ENCODE data around the gene C9orf153.
A peak's percentile ranks its signal among the peaks of the same experiment; 100 is the strongest.
"Not testable (repeated sequence)": the region's sequence is repeated elsewhere in the genome, so short reads cannot be mapped to it uniquely, and the experiment has no call there.

The C9orf153 gene

DNA sequence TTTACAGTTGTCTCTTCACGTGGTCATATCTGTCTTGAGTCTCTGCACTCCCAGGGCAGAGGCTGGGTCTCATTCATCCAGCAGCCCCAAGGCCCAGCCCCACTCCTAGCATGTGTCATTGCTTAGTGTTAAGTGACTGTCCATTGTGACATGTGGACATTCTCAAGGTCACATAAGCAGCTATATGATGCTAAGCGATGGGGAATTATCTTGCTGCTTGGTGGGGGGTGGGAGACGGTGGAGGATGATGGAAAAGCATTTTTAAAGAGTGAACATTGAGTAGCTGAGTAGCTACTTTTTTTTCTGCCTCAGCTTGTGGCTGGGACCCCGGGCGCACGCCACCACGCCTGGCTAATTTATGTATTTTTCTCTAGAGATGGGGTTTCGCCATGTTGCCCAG is at the start of gene C9orf153:
Gene C9orf153, minus strand, starts transcription at position 101 of the 400 bp plus-strand sequence. CDS start 30,054 bp downstream, outside the sequence.
- DNase-seq, result no peak

DNA sequence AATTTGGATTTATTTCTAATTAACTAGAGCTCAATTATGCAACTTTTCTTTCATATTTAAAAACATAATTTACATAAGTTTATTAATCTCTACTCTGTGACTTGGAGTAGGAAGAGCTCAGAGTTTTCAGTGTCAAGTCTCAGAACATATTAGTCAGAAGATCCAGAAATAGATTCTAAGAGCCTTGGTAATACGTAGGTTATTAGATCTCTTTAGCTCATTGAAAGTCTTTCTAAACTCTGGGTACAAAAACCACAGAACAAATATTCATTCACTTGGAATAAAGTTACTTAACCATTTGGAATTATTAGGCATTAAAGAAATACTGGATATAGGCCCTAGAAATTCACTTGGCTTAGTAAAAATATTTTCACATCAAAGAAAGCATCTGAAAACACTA is 49.2 kb upstream of the C9orf153 start:
- DNase-seq, result no peak

DNA sequence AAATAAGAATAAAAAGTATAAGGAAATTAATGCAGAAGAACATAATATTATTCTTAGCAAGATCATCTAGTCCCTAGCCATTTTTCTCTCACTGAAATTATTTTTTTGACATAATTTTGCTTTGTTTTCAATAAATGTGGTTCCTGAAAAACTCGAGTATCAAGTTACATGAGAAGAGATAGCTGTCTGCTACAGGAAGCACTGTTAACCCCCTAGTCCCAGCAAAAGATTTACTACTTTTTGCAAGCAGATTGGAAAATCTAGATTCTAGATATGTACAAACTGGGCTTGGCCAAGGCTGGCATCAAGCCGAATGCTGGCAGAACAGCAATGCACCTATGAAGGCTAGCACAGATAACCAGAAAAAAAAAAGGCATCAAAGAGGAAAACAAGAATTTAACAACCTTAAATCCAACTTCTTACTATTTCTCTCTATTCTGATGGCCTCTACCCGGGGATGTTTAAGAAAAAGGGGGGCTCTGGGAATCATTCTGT is 44.8 kb upstream of the C9orf153 start:
- no peak for DNase-seq

DNA sequence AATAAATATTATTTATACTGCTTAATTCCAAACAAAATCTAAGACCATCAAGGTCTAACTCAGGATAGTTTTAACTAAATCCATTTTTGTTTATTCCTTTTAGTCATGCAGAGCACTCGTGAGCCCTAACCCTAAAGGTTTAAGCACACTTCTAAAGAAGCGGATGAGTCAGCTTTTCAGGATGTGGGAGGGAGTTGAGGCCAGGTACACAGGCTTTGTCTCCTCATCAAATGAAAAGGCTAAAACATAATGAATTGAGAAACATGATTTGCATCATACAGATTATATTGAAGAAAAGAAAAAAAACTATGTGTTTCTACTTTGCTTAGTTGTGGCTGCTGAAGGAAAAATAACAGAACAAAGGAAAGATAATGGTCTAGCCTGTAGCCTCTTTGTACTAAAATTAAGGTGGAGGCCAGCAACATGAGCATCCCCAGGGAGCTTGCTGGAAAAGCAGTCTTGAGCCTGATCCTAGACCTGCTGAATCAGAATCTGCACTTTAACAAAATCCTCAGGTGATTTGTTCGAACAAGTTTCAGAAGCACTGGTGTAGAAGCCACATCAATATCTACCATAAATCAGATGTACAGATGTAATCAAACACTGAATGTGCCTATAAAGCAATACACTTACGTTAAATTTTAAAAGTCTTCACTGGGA is 44.0 kb upstream of the C9orf153 start:
- no peak for DNase-seq

DNA sequence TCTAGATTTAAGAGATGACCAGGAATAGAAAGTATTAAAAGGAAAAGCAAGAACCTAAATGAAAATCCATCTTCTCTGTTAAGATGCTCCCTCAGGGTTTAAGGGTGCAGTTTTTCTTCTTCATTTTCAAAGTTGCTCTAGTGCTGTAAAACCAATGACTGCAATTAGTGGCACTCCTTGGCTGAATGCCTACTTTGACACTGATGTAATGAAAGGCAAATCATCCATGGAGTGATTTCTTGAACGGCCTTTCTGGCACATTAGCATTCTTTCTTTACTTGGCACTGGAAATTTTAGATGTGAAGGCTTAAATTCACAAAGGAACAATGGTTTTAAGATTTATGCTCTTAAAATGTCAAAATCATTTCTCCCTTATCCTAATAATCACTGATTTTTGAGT is 42.2 kb upstream of the C9orf153 start:
- DNase-seq, result no peak

DNA sequence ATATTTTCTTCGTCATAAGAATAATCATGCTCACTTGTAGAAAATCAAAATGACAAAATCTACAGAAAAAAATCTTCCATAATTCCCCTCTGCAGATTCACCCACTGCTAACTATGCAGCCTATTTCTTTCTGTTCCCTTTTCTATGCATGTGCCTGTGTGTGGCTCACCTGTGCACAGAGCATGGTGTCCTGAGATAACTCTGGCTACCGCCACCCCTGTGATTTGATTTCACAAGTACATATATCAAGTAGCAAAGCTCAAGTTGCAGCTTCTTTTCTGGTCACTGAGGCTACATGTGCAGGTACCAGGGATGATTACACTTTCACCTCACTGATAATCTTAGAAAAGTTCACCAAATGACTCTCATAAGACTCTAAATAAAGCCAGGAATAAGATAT is 41.2 kb upstream of the C9orf153 start:
- DNase-seq, result no peak

DNA sequence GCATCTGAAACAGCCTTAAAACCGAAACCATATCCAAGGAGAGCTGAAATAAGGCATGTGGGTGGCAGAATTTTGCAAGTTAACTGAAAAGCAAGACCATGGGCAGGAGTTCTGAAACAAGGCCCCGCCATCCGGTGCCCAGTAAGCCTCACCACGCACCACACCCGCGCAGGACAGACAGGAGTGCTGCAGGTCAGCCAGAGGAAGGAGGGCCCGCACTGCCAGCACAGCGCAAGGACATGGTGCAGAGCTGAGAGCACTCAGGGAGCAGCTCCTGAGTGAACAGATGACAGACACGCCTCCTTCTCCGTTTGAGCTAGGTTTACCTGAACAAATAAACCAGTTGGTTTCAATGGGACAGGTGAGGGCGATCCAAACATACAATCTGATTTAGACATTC is 39.4 kb upstream of the C9orf153 start:
- DNase-seq, result no peak

DNA sequence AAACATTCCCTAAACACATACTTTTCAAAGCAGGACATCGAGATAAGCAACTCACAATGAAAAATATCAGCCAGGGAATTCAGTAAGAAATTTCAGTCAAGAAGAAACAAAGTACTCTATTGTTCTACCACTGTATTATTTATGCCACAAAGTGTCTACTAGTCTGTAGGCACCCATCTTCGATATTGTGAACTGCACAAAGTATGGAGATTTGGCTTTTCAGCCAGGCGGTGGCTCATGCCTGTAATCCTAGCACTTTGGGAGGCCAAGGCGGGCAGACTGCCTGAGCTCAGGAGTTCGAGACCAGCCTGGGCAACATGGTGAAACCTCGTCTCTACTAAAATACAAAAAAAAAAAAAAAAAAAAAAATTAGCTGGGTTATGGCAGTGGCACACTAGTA is 30.9 kb upstream of the C9orf153 start:
- DNase-seq, result not testable (repeated sequence)

DNA sequence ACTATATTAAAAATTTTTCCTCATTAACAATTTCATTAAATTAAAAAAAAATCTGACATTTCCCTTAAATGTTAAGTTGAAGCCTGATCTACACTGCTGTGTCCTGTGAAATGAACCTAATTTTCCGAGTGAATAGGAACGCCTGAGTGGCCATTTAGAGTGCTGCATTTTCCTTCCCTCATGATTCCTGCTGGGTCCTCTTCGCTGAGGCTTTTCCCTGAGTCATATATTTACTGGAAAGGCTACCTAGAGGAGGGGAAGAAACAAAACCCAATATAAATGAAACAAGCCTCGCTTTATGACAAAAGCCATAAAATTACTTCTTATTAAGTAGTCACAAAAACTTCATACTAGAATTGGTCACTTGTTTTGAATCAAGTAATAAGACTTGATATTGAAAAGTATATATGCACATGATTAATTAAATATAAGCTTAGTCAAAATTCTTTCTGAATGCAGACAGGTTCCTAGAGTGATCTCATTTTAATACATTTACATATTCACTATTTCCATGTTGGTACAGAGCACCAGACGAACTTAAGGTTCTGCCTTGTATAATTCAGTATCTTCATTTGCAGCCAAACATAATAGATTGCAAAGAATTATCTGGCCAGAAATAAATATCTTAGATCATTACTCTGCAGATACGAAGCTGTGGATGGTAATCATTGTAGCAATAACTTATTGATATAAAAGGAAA is 29.2 kb upstream of the C9orf153 start:
- DNase-seq, result no peak

DNA sequence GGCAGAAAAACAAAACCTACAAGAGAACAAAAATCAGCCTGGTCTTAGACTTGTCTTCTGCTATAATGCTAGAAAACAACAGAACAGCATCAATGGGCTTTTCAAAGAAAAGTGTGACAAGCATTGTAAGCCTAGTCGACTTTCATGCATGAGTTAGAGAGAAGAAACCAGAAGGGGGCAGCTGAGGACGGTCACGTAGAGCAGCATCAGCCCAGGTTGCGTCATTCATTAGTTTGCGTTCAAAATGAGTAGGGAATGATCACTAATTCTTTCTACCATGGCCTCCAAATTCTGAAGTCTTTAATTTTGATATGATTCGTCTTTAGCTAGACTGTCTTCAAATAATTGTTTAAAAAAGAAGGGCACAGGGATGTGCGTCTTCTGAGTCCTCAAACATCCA is 27.6 kb upstream of the C9orf153 start:
- no peak for DNase-seq

DNA sequence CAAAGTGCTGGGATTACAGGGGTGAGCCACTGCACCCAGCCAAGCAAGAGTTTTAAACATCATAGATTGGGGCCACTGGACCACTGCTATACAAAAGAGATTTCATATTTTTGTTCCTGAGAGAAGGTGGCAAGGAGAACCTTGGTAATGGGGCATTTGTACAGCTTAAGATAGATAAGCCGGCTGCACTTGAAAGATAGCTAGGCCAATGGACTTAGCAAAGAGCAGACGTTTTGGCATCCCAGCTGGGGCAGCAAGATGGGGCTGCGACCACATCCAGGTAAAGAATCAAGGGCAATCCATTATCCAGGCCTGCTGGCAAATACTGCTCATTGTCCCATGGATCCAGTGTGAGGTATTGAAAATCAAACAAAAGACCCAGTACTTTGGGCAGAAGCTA is 26.8 kb upstream of the C9orf153 start:
- DNase-seq, result no peak

DNA sequence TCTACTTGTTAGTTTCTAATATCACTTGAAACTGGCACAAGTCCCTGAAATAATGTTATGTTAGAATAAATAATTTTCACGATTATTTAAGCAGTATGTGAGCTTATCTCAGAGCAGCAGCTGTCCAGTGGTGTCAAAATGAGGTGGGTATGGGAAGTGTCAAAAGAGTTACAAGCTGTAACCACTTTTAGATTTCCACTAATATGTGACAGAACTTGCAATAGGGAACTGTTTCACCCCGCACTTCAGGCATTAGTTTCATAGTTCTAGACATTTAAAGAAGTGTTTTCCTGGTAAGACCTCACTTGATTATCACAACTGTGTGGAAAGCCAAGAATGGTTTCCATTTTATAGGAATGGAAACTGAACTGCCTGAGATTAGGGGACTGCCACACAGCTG is 25.8 kb upstream of the C9orf153 start:
- no peak for DNase-seq

DNA sequence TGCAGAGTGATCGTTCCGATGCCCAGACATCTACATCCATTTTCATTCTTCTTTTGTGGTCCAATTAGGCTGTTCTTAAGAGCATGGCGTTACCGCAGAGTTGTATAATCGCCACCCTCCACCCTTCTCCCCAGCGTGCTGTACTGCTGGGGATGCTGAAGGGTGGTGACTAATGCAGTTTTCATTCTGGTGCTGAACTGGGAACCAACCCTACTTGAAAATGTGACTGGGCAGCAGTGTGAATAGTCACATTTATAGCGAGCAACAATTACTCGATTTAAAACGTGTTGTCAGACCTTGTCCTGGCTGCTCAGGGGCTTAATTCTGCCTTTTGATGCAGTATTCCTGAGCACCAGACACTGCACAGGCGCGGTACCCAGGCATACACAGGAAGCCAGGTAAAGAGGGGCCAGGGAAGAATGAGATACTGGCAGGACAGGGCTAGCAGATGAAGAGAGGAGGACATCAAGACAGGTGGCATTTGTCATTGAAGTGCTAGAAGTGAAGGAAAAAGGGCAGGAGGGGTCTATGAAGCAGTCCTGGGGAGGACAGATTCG is 23.6 kb upstream of the C9orf153 start:
- no peak for DNase-seq

DNA sequence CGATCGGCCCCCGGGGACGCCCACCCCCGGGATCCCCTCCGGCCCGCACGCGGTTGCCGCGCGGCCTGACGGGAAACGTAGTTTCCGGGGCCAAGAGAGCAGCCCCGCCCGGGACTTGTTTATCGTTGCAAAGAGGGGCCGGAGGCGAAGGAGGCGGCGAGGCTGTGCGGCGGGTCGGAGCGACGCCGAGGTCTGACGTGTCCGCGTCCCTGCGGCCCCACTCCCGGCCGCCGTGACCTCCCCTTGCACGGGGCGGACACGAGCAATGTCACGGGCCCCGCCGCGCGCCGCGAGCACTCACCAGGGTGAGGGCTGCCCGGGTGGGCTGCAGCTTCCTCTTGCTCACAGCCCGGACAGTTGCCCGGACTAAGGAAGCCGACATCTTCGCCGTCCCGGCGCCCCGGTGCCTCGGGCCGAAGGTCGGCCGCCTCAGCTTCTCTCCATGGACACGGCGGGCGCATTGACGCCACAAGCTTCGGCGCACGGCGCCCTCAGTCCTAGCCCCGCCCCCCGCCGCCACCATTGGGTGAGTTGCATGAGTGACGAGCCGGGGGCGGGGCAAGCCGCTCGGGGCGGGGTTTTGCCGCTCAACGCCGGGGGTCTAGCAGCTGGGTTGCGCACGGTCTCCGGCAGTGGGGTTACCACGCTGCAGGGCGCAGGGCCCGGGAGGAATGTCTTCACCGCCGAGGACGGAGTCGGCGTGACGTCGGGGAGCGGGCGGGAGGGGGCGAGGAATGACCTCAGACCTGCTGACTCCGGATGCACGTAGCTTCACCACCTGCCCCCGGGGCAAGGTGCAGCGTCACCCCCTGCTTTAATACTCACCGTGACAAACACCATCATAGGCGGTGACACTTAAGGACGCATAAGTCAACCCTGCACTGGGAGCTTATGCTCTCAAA is 22.9 kb upstream of the C9orf153 start, which contains the start of gene ISCA1:
Gene ISCA1, minus strand, starts transcription at position 462 of the 902 bp plus-strand sequence. Its CDS starts 80 bp downstream, at position 382.
- DNase-seq, result peak; percentile 76 to 93

DNA sequence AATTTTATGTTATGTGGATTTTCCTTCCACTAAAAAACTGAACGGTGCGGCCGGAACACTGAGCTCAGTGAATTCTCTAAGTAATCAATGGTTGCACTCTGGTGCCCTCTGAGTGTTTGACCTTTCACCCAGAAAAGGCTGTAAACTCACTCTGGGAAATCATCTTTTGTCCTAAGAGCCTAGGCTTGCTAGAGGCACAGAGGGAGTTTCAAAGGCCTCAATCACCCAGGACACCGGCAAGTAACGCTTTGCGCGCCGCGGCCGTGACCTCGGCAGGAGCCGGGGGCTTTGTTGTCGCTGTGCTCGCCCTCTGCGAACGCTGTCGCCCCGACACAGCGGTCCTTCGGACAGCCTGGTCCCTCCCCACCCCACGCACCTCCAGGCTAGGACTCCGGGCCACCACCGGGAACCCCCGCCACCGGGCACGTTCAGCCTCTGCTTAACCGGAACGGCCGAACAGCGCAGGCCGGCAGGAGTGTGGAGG is 22.2 kb upstream of the C9orf153 start:
- no peak for DNase-seq

DNA sequence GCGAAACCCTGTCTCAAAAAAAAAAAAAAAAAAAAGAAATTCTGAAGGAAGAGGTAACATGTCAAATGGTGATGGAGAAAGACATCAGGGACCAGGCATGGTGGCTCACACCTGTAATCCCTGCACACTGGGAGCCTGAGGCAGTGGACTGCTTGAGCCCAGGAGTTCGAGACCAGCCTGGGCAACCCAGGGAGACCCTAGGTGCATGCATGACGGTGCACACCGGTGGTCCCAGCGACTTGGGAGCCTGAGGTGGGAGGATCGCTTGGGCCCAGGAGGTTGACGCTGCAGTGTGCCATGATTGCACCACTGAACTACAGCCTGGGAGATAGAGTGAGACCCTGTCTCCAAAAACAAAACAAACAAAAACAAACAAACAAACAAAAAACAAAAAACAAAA is 21.1 kb upstream of the C9orf153 start:
- DNase-seq, result no peak

DNA sequence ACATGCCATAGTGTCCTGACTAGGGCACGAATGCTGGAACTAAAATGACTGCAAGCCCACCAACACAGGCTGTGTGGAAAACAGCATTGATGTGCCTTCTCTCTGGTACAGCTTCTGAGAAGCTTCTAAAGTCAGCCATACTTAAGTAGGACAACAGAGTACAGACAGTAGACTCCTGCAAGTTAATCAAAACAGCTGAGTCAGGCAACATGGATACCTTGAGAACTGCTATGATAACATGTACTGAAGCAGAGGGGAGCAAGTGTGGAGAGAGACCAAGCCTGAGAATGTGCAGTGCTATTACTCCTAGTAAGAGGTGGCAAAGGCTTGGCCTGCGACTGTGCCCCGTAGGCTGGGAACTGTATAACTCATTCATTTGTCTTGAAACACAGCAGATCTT is 20.4 kb upstream of the C9orf153 start:
- no peak for DNase-seq

DNA sequence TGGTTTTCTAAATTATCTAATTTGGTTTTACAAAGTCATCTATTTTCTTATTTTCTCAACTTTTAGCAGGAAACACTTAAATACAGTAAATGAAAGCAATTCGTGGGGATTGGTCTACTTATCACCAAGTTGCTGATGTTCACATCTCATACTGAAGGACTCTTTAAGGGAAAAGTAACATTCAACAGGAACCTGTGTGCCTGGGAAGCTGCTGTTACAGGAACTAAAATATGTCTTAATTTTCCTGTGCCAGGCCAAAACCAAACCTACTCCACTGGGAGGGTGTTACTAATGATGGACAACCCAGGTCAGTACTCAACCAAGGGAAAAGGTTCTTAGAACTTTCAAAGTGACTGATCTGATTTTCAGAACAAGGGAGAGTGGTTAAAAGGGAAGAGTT is 17.6 kb upstream of the C9orf153 start:
- no peak for DNase-seq

DNA sequence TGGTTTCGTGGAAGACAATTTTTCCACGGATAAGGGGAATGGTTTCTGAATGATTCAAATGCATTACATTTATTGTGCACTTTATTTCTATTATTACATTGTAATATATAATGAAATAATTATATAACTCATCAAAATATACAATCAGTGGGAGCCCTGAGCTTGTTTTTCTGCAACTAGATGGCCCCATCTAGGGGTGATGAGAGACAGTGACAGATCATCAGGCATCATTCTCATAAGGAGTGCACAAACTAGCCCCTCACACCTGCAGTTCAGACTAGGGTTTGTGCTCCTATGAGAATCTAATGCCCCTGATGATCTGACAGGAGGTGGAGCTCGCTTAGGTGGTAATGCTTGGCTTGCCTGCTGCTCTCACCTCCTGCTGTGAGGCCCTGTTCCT is 16.5 kb upstream of the C9orf153 start:
- DNase-seq, result no peak

DNA sequence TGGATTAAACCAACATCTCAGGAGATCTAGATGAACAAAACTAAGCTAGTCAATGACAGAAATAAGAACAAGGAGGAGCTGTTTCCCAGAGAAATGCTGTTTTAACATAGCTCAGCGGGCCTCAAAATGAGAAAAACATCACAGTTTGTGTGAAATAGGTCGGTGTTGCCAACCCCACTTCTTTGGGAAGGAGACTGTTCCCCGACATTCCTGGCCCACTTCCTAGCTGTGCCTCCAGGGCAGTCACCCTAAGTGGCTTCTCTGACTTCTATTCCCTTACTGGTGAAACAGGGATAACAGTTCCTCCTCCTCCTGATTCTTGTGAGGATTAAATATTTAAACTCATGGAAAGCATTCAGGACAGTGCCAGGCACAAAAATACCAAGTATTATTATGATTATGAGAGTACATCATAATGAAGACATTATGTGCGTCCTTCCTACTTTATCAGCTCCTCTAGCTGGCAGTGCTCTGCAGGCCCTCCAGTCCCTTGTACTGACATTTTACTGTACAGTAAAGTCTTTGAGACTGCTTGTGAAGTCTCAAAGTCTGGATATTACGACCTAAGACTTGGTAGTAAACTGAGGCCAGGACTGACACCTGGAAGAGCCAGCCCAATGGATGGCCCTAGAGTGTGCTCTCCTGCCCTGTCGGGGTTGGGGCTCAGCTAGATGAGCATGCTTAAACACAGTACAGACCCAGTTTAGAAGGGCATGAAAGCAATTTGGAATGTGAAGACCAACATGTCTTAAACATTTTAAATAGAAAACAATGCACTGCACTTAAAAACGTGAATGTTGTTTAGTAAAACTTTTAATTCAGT is 15.6 kb upstream of the C9orf153 start:
- DNase-seq, result no peak

DNA sequence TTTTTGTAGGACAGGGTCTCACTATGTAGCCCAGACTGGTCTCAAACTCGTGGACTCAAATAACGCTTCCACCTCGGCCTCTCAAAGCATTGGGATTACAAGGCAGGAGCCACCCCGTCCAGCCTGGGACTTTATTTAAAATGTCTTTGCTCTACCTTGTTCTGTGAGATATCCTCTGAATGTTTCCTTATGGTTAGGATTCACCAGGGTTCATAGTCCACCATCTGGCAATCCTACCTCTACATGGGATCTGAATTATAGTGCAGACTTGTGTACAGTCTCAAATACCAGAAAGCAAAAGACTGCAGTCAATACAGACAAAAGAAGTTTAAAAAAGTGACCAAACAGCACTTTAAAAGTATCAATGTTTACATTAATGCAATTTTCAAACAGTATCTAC is 12.8 kb upstream of the C9orf153 start:
- DNase-seq, result no peak

DNA sequence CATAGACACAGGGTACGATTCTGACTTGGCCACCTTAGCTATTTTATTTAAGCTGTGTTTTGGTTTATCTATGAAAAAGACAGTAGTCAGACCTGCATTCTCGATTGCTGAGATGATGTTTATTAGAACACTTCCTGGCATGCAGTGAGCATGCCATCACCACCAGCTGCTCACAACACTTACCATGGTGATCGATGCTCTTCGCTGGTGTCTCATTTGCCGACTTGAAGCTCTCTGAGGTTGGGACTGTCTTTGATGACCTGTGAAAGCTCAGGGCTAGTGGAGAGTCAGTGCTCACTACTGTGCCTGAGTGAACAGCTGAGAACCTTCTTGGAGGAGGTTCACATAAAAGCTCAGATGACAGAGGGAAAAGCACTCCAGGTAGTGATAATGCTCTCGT is 4.4 kb upstream of the C9orf153 start:
- DNase-seq, result no peak

Data from NCI-H446 (cell line).